ENCODE data around the gene JTB. TPM values are rescaled to one million over a fixed set of nuclear protein-coding genes. Genes with fewer than 3 reads are reported as not detected.

Gene JTB
- total and polyA plus RNA-seq, 8 donors: 79.5 to 148 (median 87.3) TPM

DNA sequence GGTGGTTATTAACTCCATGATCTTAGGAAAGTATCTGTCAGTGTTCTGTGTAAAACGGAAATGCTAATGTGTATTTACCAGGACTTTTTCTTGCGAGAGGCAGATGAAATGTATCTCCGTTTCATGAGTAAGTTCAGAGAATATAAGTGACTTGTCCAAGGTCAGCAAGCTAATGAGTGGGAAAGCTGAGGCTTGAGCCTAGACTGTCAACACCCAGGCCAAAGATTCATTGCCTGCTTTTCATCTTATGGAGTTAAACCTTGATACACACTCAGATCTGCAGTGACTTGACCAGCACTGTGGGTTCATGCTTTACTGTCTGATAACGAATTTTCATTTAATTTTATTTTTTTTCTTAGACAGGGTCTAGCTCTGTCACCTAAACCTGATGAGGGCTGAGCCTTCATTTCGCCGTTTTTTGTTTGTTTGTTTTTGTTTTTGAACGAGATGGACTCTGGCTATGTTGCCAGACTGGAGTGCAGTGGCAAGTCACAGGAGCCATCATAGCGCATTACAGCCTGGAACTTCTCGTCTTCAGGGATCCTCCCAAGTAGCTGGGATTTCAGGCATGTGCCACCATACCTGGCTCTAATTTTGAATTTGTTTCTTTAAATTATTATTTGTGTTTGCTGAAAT, 918 bp upstream of the JTB start:
- Histone ChIP-seq H3K36me3 (peaks cover 0 to 59% of the 10 kb centered on the region in 2 donors), H3K27ac (peak overlapping the region; percentile 90), H3K4me1 (peaks cover 15 to 56% of the 10 kb centered on the region in 2 donors), H3K27me3 (no peaks in the 10 kb centered on the region), H3K9me3 (no peaks in the 10 kb centered on the region), H3K4me3 (peak overlapping the region; percentile 98 to 99)
- intact Hi-C loops (cut with DNase I): no loop called here
- ATAC-seq (no peak), DNase-seq (no peak)
- TF ChIP-seq, protein P1, sequence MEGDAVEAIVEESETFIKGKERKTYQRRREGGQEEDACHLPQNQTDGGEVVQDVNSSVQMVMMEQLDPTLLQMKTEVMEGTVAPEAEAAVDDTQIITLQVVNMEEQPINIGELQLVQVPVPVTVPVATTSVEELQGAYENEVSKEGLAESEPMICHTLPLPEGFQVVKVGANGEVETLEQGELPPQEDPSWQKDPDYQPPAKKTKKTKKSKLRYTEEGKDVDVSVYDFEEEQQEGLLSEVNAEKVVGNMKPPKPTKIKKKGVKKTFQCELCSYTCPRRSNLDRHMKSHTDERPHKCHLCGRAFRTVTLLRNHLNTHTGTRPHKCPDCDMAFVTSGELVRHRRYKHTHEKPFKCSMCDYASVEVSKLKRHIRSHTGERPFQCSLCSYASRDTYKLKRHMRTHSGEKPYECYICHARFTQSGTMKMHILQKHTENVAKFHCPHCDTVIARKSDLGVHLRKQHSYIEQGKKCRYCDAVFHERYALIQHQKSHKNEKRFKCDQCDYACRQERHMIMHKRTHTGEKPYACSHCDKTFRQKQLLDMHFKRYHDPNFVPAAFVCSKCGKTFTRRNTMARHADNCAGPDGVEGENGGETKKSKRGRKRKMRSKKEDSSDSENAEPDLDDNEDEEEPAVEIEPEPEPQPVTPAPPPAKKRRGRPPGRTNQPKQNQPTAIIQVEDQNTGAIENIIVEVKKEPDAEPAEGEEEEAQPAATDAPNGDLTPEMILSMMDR (IDR thresholded peaks at IDR 0.05): no peak

DNA sequence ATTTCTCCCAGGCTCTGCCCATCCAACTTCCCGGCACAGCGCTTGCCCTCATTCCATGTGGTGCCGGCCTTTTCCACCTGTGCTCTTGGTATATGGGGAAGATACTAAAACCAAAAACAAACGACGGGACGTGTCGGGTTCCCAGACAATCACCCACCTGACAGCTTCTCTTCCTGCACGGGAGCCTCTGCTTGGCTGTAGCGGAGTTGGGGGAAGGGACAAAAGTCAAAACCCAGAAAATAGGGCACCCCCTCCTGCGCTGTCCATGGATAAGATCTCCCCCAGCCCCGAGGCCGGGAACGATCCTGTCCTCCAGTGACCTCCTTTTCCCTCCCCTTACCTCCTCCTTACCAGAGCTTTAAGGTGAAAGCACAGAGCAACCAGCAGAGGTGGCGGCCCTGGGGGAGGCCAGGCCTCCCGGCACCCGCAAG, 640 bp downstream of the JTB start:
- Histone ChIP-seq H3K36me3 (peaks cover 0 to 53% of the 10 kb centered on the region in 2 donors), H3K27me3 (no peaks in the 10 kb centered on the region), H3K4me1 (peaks cover 15 to 49% of the 10 kb centered on the region in 2 donors), H3K4me3 (peak overlapping the region; percentile 98 to 99), H3K27ac (peak overlapping the region; percentile 90), H3K9me3 (no peaks in the 10 kb centered on the region)
- intact Hi-C loops (cut with DNase I): no loop called here
- TF ChIP-seq, protein P1 (IDR thresholded peaks at IDR 0.05): no peak
- DNase-seq: no peak
- ATAC-seq: peak; percentile 5

DNA sequence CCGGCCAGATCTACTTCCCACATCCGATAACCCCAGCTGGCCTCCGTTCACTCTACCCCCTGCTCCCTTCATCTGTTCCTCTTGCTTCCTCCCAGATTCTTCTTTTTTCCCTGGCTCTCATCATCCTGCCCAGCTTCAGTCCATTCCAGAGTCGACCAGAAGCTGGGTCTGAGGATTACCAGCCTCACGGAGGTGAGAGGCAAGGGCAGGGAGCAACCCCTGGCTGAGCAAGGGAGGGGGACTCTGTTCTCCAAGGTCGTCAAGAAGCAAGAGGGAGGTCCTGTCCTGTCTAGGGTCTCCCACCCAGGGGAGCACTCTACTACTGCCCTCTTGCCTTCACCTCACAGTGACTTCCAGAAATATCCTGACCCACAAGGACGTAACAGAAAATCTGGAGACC, 3.9 kb downstream of the JTB start:
- Histone ChIP-seq H3K4me1 (peaks cover 14 to 38% of the 10 kb centered on the region in 2 donors), H3K27ac (no peak overlapping the region), H3K36me3 (peaks cover 0 to 33% of the 10 kb centered on the region in 2 donors), H3K27me3 (no peaks in the 10 kb centered on the region), H3K4me3 (no peak overlapping the region), H3K9me3 (no peaks in the 10 kb centered on the region)
- DNase-seq: no peak
- no peak for ATAC-seq
- TF ChIP-seq, protein P1 (IDR thresholded peaks at IDR 0.05): no peak
- intact Hi-C loops (cut with DNase I): no loop called here

DNA sequence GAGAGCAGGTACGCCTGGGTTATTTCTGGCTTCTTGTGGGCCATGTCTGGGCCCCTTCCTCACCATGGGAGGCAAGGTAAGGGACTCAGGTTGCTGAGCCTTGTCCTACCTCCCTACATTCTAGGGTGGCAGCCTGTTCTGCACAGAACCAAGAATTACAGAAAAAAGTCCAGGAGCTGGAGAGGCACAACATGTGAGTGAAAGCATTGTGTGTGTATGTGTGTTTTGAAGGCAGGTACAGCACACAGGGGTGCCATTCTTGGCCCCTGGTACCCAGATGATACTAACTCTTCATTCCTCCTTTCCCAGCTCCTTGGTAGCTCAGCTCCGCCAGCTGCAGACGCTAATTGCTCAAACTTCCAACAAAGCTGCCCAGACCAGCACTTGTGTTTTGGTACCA, 4.4 kb downstream of the JTB start:
- Histone ChIP-seq H3K27me3 (no peaks in the 10 kb centered on the region), H3K36me3 (peaks cover 0 to 33% of the 10 kb centered on the region in 2 donors), H3K4me1 (peaks cover 10 to 38% of the 10 kb centered on the region in 2 donors), H3K27ac (no peak overlapping the region), H3K9me3 (no peaks in the 10 kb centered on the region), H3K4me3 (no peak overlapping the region)
- intact Hi-C loops (cut with DNase I): no loop called here
- DNase-seq (no peak), ATAC-seq (no peak)
- TF ChIP-seq, protein P1 (IDR thresholded peaks at IDR 0.05): no peak

DNA sequence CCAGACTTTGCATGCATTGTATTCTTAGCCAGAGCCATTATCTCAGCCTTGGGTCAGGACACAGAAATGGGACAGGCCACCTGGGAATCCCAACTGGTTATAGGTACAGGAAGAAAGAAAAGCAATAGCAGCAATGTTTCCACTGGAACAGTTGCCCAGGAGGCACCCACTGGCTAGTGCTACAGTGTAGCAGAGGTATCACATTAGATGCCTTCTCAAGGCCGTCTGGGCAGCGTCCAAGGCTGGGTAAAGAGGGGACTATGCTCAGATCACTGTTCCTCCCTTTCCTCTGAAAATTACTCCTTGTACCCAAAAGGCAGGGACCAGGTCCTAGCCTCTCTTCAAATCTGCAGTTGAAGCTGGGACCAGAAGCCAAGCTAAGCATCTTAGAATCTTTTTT, 7.1 kb downstream of the JTB start:
- Histone ChIP-seq H3K27me3 (no peaks in the 10 kb centered on the region), H3K9me3 (no peaks in the 10 kb centered on the region), H3K4me3 (no peak overlapping the region), H3K27ac (no peak overlapping the region), H3K36me3 (peaks cover 0 to 27% of the 10 kb centered on the region in 2 donors), H3K4me1 (peaks cover 0 to 38% of the 10 kb centered on the region in 2 donors)
- TF ChIP-seq, protein P1 (IDR thresholded peaks at IDR 0.05): no peak
- DNase-seq (no peak), ATAC-seq (no peak)
- intact Hi-C loops (cut with DNase I): no loop called here
